H9 (cell line): ENCODE measurements around the gene MMP25. TPM values are rescaled to one million over a fixed set of nuclear protein-coding genes. Genes with fewer than 3 reads are reported as not detected.
"Not testable (repeated sequence)": the region's sequence is repeated elsewhere in the genome, so short reads cannot be mapped to it uniquely, and the experiment has no call there.

Experiments used
- DNase-seq: peaks from one replicate; pipeline ENCODE4 v3.0.0-alpha.2; 2017
- H2AFZ ChIP-seq: one replicate; pipeline ENCODE4 v1.6.1; 2013; ENCODE audit warnings: mild to moderate bottlenecking, low read length, control low read depth, moderate library complexity
- H2AK5ac ChIP-seq: 2 replicates; pipeline ENCODE4 v1.6.1; 2013; ENCODE audit warnings: low read length, control low read depth, mixed read lengths; ENCODE audit not compliant: insufficient read length
- H2BK120ac ChIP-seq: one replicate; pipeline ENCODE4 v1.6.1; 2013; ENCODE audit warnings: low read depth, mild to moderate bottlenecking, low read length, control low read depth, inconsistent platforms; ENCODE audit not compliant: poor library complexity, severe bottlenecking
- H2BK12ac ChIP-seq: 2 replicates; pipeline ENCODE4 v1.6.1; 2013; ENCODE audit warnings: low read length, control low read depth, mixed read lengths, low read depth; ENCODE audit not compliant: insufficient read length
- H2BK15ac ChIP-seq: 2 replicates; pipeline ENCODE4 v1.6.1; 2013; ENCODE audit warnings: low read depth, low read length, control low read depth
- H2BK20ac ChIP-seq: one replicate; pipeline ENCODE4 v1.6.1; 2013; ENCODE audit warnings: low read depth, mild to moderate bottlenecking, low read length, control low read depth, inconsistent platforms; ENCODE audit not compliant: poor library complexity, severe bottlenecking
- H2BK5ac ChIP-seq: 2 replicates; pipeline ENCODE4 v1.6.1; 2013; ENCODE audit warnings: low read length, control low read depth, mixed read lengths; ENCODE audit not compliant: insufficient read length
- H3K14ac ChIP-seq: 2 replicates; pipeline ENCODE4 v1.6.1; 2013; ENCODE audit warnings: low read length, control low read depth; ENCODE audit not compliant: insufficient read depth
- H3K18ac ChIP-seq: 2 replicates; pipeline ENCODE4 v1.6.1; 2013; ENCODE audit warnings: low read depth, mild to moderate bottlenecking, mixed read lengths, low read length, control low read depth; ENCODE audit not compliant: insufficient read length
- H3K23ac ChIP-seq: 2 replicates; pipeline ENCODE4 v1.6.1; 2013; ENCODE audit warnings: low read length, control low read depth, mixed read lengths, low read depth; ENCODE audit not compliant: insufficient read length
- H3K23me2 ChIP-seq: 2 replicates; pipeline ENCODE4 v1.6.1; 2013; ENCODE audit warnings: low read depth, mild to moderate bottlenecking, mixed read lengths, low read length, control low read depth; ENCODE audit not compliant: insufficient read length, poor library complexity, severe bottlenecking
- H3K27ac ChIP-seq: 2 replicates; pipeline ENCODE4 v1.5.1; 2013; ENCODE audit warnings: low read length, control low read depth, mixed read lengths, low read depth; ENCODE audit not compliant: insufficient read length
- H3K27me3 ChIP-seq: 2 replicates; pipeline ENCODE4 v1.6.1; 2013; ENCODE audit warnings: low read length, control low read depth, inconsistent platforms; ENCODE audit not compliant: insufficient read depth
- H3K4ac ChIP-seq: 2 replicates; pipeline ENCODE4 v1.6.1; 2013; ENCODE audit warnings: low read depth, mild to moderate bottlenecking, control low read depth, inconsistent platforms, low read length, moderate library complexity
- H3K4me1 ChIP-seq: 2 replicates; pipeline ENCODE4 v1.6.1; 2013; ENCODE audit warnings: low read length, control low read depth, inconsistent platforms; ENCODE audit not compliant: insufficient read depth
- H3K4me2 ChIP-seq: 2 replicates; pipeline ENCODE4 v1.6.1; 2013; ENCODE audit warnings: low read length, control low read depth, mixed read lengths; ENCODE audit not compliant: insufficient read length, insufficient read depth
- H3K56ac ChIP-seq: 2 replicates; pipeline ENCODE4 v1.6.1; 2013; ENCODE audit warnings: low read depth, mild to moderate bottlenecking, mixed read lengths, low read length, control low read depth; ENCODE audit not compliant: insufficient read length
- H3K79me1 ChIP-seq: 2 replicates; pipeline ENCODE4 v1.6.1; 2013; ENCODE audit warnings: low read depth, mild to moderate bottlenecking, moderate library complexity, low read length, control low read depth, inconsistent platforms; ENCODE audit not compliant: insufficient read depth, poor library complexity, severe bottlenecking
- H3K79me2 ChIP-seq: 2 replicates; pipeline ENCODE4 v1.6.1; 2013; ENCODE audit warnings: low read length, control low read depth, inconsistent platforms; ENCODE audit not compliant: insufficient read depth
- H3K9ac ChIP-seq: 2 replicates; pipeline ENCODE4 v1.6.1; 2013; ENCODE audit warnings: low read length, control low read depth, mixed read lengths; ENCODE audit not compliant: insufficient read length; ENCODE audit errors: extremely low read depth
- H3K9me3 ChIP-seq: one replicate; pipeline ENCODE4 v1.6.1; 2013; ENCODE audit warnings: low read depth, low read length, inconsistent platforms; ENCODE audit not compliant: control insufficient read depth
- H3T11ph ChIP-seq: one replicate; pipeline ENCODE4 v1.6.1; 2013; ENCODE audit warnings: mild to moderate bottlenecking, low read length, control low read depth, inconsistent platforms
- H4K20me1 ChIP-seq: one replicate; pipeline ENCODE4 v1.6.1; 2013; ENCODE audit not compliant: control insufficient read depth, insufficient read length, insufficient read depth
- H4K5ac ChIP-seq: 2 replicates; pipeline ENCODE4 v1.6.1; 2013; ENCODE audit warnings: low read depth, mild to moderate bottlenecking, mixed read lengths, low read length, control low read depth; ENCODE audit not compliant: insufficient read length
- H4K8ac ChIP-seq: replicated peaks from 2 replicates; pipeline ENCODE4 v1.6.1; 2013; ENCODE audit warnings: low read length, control low read depth, mixed read lengths, low read depth; ENCODE audit not compliant: insufficient read length
- H4K91ac ChIP-seq: 2 replicates; pipeline ENCODE4 v1.6.1; 2013; ENCODE audit warnings: low read depth, mild to moderate bottlenecking, moderate library complexity, mixed read lengths, low read length, control low read depth; ENCODE audit not compliant: insufficient read length
- H3K27ac Mint-ChIP-seq, 3 experiments: 2 replicates in 2 of 3; 3 replicates in 1 of 3; pipeline ENCODE4 v1.8.0; 2020 to 2021; ENCODE audit warnings: mixed read lengths in 3 of 3, mild to moderate bottlenecking in 1 of 3, moderate library complexity in 1 of 3
- H3K27me3 Mint-ChIP-seq: 2 replicates; pipeline ENCODE4 v1.8.0; 2021; ENCODE audit warnings: low read depth, mild to moderate bottlenecking, moderate library complexity, mixed read lengths
- H3K36me3 Mint-ChIP-seq, 3 experiments: 2 replicates in 2 of 3; 3 replicates in 1 of 3; pipeline ENCODE4 v1.8.0; 2020 to 2021; ENCODE audit warnings: low read depth in 3 of 3, mixed read lengths in 3 of 3; ENCODE audit not compliant: insufficient read depth in 1 of 3
- H3K4me1 Mint-ChIP-seq, 2 experiments: 2 replicates each; pipeline ENCODE4 v1.8.0; 2020; ENCODE audit warnings: mixed read lengths in 2 of 2
- H3K4me3 Mint-ChIP-seq, 2 experiments: 2 replicates in 1 of 2; 3 replicates in 1 of 2; pipeline ENCODE4 v1.8.0; 2020 to 2021; ENCODE audit warnings: mild to moderate bottlenecking in 2 of 2, mixed read lengths in 2 of 2, moderate library complexity in 1 of 2
- H3K9me3 Mint-ChIP-seq, 2 experiments: 2 replicates in 1 of 2; 3 replicates in 1 of 2; pipeline ENCODE4 v1.8.0; 2020; ENCODE audit warnings: mild to moderate bottlenecking in 2 of 2, mixed read lengths in 2 of 2, moderate library complexity in 1 of 2
- WGBS: extraction: QIAGEN DNeasy Blood & Tissue Kit; methylation state at CpG from one replicate; pipeline ENCODE4 v1.1.7; 2013; ENCODE audit warnings: missing lambda C conversion rate, low lambda C conversion rate, mixed read lengths; ENCODE audit not compliant: insufficient read length; ENCODE audit errors: extremely low coverage; 5-methylcytosine and 5-hydroxymethylcytosine counted together
- total RNA-seq: library from RNA; stranded (reverse); gene quantifications from 2 replicates; pipeline ENCODE4 v1.2.1, GENCODE V29; 2021
- TF ChIP-seq, protein P1 (sequence below): fragments of 200-600 bp; sonication (generic); conservative IDR thresholded peaks from 3 replicates; pipeline ENCODE4 v1.8.0; 2021; ENCODE audit warnings: antibody characterized with exemption, mild to moderate bottlenecking

The MMP25 gene
- total RNA-seq, 1 experiment from 2014 or later: 13.5 TPM

DNA sequence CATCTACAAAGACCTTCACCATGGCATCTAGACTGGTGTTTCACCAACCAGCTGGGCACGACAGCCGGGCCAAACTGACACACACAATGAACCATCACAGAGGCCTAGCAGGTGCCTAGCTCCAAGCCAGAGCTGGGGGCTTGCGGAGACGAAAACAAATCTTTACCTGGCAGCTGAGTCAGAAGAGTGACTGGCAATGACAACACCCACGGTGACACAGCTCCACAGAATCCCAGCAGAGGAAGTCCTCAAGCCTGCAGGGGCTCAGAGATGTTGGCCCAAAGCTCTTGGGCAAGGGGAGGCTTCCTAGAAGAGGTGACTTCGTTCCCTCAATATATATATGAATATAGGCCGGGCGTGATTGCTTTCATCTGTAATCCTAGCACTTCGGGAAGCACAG lies 5.1 kb downstream of the MMP25 start:
- DNase-seq: no peak
- H3K9me3 ChIP-seq: no peaks in the 10 kb centered on the region
- H2AFZ ChIP-seq: no peak overlapping the region
- no peak overlapping the region for H3K56ac ChIP-seq
- no peaks in the 10 kb centered on the region for H3K79me2 ChIP-seq
- no peaks in the 10 kb centered on the region for H3K4me1 ChIP-seq
- H4K5ac ChIP-seq: no peak overlapping the region
- H3K27me3 ChIP-seq: peaks cover 2% of the 10 kb centered on the region; the same call in 1 of the 2 replicates
- no peaks in the 10 kb centered on the region for H3K79me1 ChIP-seq
- H3T11ph ChIP-seq: no peak overlapping the region
- no peak overlapping the region for H2BK20ac ChIP-seq
- Mint-ChIP-seq H3K27me3 (peaks cover 62% of the 10 kb centered on the region), H3K4me1 (peaks cover 12 to 26% of the 10 kb centered on the region in 2 experiments), H3K27ac (no peak overlapping the region), H3K4me3 (no peak overlapping the region), H3K9me3 (no peaks in the 10 kb centered on the region; a peak in 2 of 5 replicates), H3K36me3 (peaks cover 23 to 45% (median 25%) of the 10 kb centered on the region in 3 experiments)
- TF ChIP-seq, protein P1, sequence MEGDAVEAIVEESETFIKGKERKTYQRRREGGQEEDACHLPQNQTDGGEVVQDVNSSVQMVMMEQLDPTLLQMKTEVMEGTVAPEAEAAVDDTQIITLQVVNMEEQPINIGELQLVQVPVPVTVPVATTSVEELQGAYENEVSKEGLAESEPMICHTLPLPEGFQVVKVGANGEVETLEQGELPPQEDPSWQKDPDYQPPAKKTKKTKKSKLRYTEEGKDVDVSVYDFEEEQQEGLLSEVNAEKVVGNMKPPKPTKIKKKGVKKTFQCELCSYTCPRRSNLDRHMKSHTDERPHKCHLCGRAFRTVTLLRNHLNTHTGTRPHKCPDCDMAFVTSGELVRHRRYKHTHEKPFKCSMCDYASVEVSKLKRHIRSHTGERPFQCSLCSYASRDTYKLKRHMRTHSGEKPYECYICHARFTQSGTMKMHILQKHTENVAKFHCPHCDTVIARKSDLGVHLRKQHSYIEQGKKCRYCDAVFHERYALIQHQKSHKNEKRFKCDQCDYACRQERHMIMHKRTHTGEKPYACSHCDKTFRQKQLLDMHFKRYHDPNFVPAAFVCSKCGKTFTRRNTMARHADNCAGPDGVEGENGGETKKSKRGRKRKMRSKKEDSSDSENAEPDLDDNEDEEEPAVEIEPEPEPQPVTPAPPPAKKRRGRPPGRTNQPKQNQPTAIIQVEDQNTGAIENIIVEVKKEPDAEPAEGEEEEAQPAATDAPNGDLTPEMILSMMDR: no peak
- no peak overlapping the region for H2BK5ac ChIP-seq
- WGBS: no CpG with 5 or more reads among the region's 9 CpGs
- no peak overlapping the region for H3K14ac ChIP-seq
- no peak overlapping the region for H3K23ac ChIP-seq
- H4K20me1 ChIP-seq: no peaks in the 10 kb centered on the region
- no peak overlapping the region for H3K27ac ChIP-seq
- H2AK5ac ChIP-seq: no peak overlapping the region
- H3K9ac ChIP-seq: no peak overlapping the region
- no peak overlapping the region for H4K8ac ChIP-seq
- peaks cover 8% of the 10 kb centered on the region for H3K23me2 ChIP-seq
- H3K4ac ChIP-seq: no peak overlapping the region
- H3K4me2 ChIP-seq: no peak overlapping the region
- H2BK12ac ChIP-seq: no peak overlapping the region
- H2BK15ac ChIP-seq: no peak overlapping the region
- H2BK120ac ChIP-seq: no peak overlapping the region
- H3K18ac ChIP-seq: no peak overlapping the region
- no peak overlapping the region for H4K91ac ChIP-seq

DNA sequence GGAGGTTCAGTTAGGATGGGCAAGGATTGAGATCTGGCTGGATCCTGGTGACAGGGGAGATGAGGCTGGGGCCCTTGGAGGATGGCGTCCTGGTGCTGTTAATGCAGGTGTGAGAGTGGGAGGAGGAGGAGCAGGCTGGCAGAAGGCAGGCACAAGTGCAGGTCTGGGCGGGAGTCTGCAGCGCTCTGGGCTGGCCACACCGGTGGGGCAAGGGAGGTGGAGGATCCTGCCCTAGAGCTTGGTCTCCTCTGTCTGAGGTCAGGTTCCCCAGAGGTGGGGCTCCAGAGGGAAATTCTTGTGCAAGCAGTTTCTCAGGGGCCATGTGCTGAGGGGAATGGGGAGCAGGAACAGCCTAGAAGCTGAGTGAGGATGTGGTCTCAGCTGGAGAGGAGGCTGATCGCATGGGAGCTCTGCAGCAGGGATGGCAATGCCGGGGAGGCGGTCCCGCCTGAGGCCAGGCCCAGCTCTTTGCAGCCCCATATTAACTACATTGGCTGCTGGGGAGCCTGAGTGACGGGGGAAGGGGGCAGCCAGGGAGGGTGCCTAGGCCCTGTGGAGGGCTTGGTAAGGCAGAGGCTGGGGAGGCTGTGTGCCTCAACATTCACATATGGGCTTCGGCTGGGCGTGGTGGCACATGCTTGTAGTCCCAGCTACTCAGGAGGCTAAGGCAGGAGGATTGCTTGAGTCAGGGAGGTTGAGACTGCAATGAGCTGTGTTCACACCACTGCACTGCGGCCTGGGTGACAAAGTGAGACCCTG lies 6.4 kb downstream of the MMP25 start:
- H2BK20ac ChIP-seq, H3K79me1 ChIP-seq, H3K4ac ChIP-seq, H3K4me3 Mint-ChIP-seq, H2AK5ac ChIP-seq, H3K27me3 ChIP-seq, H3K23ac ChIP-seq, H3K79me2 ChIP-seq, H3K14ac ChIP-seq, H2BK15ac ChIP-seq, H2BK120ac ChIP-seq, H3K27ac Mint-ChIP-seq, H4K20me1 ChIP-seq, DNase-seq, H2BK5ac ChIP-seq, H3K4me1 ChIP-seq, H3K18ac ChIP-seq, H3T11ph ChIP-seq, H3K9ac ChIP-seq, H3K9me3 ChIP-seq, H3K27ac ChIP-seq, H4K91ac ChIP-seq, H3K23me2 ChIP-seq, H4K5ac ChIP-seq, H2BK12ac ChIP-seq, H3K9me3 Mint-ChIP-seq, H2AFZ ChIP-seq, H3K4me2 ChIP-seq, H4K8ac ChIP-seq, H3K56ac ChIP-seq: not testable (repeated sequence)
- peaks cover 60% of the 10 kb centered on the region for H3K27me3 Mint-ChIP-seq
- H3K36me3 Mint-ChIP-seq: peaks cover 23 to 50% (median 28%) of the 10 kb centered on the region in 3 experiments
- no CpG with 5 or more reads among the region's 12 CpGs for WGBS
- H3K4me1 Mint-ChIP-seq: peaks cover 14 to 32% of the 10 kb centered on the region in 2 experiments
